ENCODE data around the gene WWOX. TPM values are rescaled to one million over a fixed set of nuclear protein-coding genes. Genes with fewer than 3 reads are reported as not detected.

Gene WWOX
- total and polyA plus RNA-seq, 2 donors (not counting 1 experiment from before 2014, with no cell fraction given) = 10.5 to 42.3 TPM

DNA sequence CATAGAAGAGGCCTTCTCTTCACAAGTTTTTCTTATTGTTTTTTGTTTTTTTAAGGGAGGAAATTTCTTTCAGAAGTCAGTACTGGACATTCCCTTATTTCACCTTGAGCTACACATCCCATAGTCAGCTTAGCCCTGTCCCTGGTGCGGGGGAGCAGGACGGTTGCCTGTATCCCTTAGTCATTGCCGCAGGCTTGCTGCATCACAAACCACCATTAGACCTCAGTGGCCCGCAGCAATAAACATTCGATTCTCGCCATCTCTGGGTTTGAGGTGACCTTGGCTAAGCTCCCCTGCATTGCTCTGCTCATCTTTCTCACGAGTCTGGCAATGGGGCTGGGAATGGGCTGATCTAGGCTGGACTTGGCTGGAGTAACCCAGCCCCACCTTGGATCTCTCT, 692.5 kb downstream of the WWOX start:
- Histone ChIP-seq H3K4me3 (ENCODE audit: control extremely low read depth in 1 of 5, extremely low read depth in 1 of 5, insufficient read depth in 1 of 5, low read depth in 2 of 5, low read length in 4 of 5) (no peak overlapping the region), H3K4me2 (replicated peaks; ENCODE audit: low read depth, low read length, poor library complexity, severe bottlenecking) (no peak overlapping the region), H3K36me3 (replicated peaks in 1 of 2; ENCODE audit: control extremely low read depth in 1 of 2, control insufficient read depth in 1 of 2, extremely low read depth in 1 of 2, insufficient read depth in 2 of 2, low read length in 1 of 2) (no peaks in the 10 kb centered on the region), H3K9me3 (ENCODE audit: control extremely low read depth in 1 of 3, control insufficient read depth in 2 of 3, insufficient read depth in 1 of 3, low read length in 2 of 3) (no peaks in the 10 kb centered on the region), H2AFZ (ENCODE audit: insufficient read depth, low read depth, low read length, poor library complexity, severe bottlenecking) (no peak overlapping the region), H3K27ac (ENCODE audit: low read length in 2 of 2) (no peak overlapping the region), H3K79me2 (ENCODE audit: control insufficient read depth, insufficient read depth, low read length) (no peaks in the 10 kb centered on the region), H3K9ac (ENCODE audit: low read length) (no peak overlapping the region), H3K27me3 (replicated peaks in 1 of 4; ENCODE audit: control extremely low read depth in 1 of 4, control insufficient read depth in 3 of 4, insufficient read depth in 4 of 4, low read length in 3 of 4) (no peaks in the 10 kb centered on the region), H4K20me1 (ENCODE audit: control insufficient read depth, insufficient read depth, low read length, poor library complexity, severe bottlenecking) (no peaks in the 10 kb centered on the region), H3K4me1 (ENCODE audit: control insufficient read depth in 2 of 2, insufficient read depth in 2 of 2, low read length in 2 of 2) (no peaks in the 10 kb centered on the region)
- DNase-seq (no peak), ATAC-seq (ENCODE audit: low read depth) (no peak)
- WGBS (ENCODE audit: insufficient coverage) = 100% methylated on average over 5 of the region's 7 CpGs
- Mint-ChIP-seq H3K27me3 (no peaks in the 10 kb centered on the region), H3K9me3 (ENCODE audit: insufficient read depth) (no peaks in the 10 kb centered on the region), H3K27ac (no peak overlapping the region), H3K4me3 (no peak overlapping the region), H3K4me1 (peaks cover 3% of the 10 kb centered on the region)
- ChIA-PET POLR2A (no interaction called here), CTCF (no interaction called here)
- intact Hi-C loops (cut with micrococcal nuclease) = no loop called here
- TF ChIP-seq, protein P1, sequence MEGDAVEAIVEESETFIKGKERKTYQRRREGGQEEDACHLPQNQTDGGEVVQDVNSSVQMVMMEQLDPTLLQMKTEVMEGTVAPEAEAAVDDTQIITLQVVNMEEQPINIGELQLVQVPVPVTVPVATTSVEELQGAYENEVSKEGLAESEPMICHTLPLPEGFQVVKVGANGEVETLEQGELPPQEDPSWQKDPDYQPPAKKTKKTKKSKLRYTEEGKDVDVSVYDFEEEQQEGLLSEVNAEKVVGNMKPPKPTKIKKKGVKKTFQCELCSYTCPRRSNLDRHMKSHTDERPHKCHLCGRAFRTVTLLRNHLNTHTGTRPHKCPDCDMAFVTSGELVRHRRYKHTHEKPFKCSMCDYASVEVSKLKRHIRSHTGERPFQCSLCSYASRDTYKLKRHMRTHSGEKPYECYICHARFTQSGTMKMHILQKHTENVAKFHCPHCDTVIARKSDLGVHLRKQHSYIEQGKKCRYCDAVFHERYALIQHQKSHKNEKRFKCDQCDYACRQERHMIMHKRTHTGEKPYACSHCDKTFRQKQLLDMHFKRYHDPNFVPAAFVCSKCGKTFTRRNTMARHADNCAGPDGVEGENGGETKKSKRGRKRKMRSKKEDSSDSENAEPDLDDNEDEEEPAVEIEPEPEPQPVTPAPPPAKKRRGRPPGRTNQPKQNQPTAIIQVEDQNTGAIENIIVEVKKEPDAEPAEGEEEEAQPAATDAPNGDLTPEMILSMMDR (IDR thresholded peaks at IDR 0.05) = no peak
- no peak for TF ChIP-seq EZH2 (IDR thresholded peaks at IDR 0.05; ENCODE audit: borderline replicate concordance, insufficient read depth, low read depth, low read length, poor library complexity, severe bottlenecking)

DNA sequence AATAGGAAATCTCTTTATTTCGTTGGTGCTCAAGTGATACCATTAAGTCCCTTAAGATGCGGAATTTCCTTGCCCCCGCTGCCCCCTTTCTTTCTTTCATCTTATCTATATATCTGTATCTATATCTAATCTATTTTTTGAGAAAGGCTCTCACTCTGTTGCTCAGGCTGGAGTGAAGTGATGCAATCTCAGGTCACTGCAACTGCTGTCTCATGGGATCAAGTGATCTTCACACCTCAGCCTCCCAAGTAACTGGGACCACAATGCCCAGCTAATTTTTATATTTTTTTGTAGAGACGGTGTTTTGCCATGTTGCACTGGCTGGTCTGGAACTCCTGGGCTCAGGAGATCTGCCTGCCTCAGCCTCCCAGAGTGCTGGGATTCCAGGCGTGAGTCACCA, 693.5 kb downstream of the WWOX start:
- H3K4me1 ChIP-seq (ENCODE audit: control insufficient read depth in 2 of 2, insufficient read depth in 2 of 2, low read length in 2 of 2) = no peaks in the 10 kb centered on the region
- H3K27me3 ChIP-seq (replicated peaks in 1 of 4; ENCODE audit: control extremely low read depth in 1 of 4, control insufficient read depth in 3 of 4, insufficient read depth in 4 of 4, low read length in 3 of 4) = no peaks in the 10 kb centered on the region
- WGBS (ENCODE audit: insufficient coverage) = 100% methylated on average over 2 of the region's 5 CpGs
- no peaks in the 10 kb centered on the region for H4K20me1 ChIP-seq (ENCODE audit: control insufficient read depth, insufficient read depth, low read length, poor library complexity, severe bottlenecking)
- Mint-ChIP-seq H3K4me1 (no peaks in the 10 kb centered on the region), H3K27me3 (no peaks in the 10 kb centered on the region), H3K9me3 (ENCODE audit: insufficient read depth) (no peaks in the 10 kb centered on the region), H3K27ac (no peak overlapping the region), H3K4me3 (no peak overlapping the region)
- no peaks in the 10 kb centered on the region for H3K36me3 ChIP-seq (replicated peaks in 1 of 2; ENCODE audit: control extremely low read depth in 1 of 2, control insufficient read depth in 1 of 2, extremely low read depth in 1 of 2, insufficient read depth in 2 of 2, low read length in 1 of 2)
- ChIA-PET CTCF (no interaction called here), POLR2A (no interaction called here)
- H3K9ac ChIP-seq (ENCODE audit: low read length) = no peak overlapping the region
- intact Hi-C loops (cut with micrococcal nuclease) = no loop called here
- no peak overlapping the region for H3K27ac ChIP-seq (ENCODE audit: low read length in 2 of 2)
- no peaks in the 10 kb centered on the region for H3K79me2 ChIP-seq (ENCODE audit: control insufficient read depth, insufficient read depth, low read length)
- ATAC-seq (ENCODE audit: low read depth) = no peak
- no peak overlapping the region for H3K4me3 ChIP-seq (ENCODE audit: control extremely low read depth in 1 of 5, extremely low read depth in 1 of 5, insufficient read depth in 1 of 5, low read depth in 2 of 5, low read length in 4 of 5)
- H3K4me2 ChIP-seq (replicated peaks; ENCODE audit: low read depth, low read length, poor library complexity, severe bottlenecking) = no peak overlapping the region
- TF ChIP-seq, protein P1 (IDR thresholded peaks at IDR 0.05) = no peak
- TF ChIP-seq EZH2 (IDR thresholded peaks at IDR 0.05; ENCODE audit: borderline replicate concordance, insufficient read depth, low read depth, low read length, poor library complexity, severe bottlenecking) = no peak
- no peaks in the 10 kb centered on the region for H3K9me3 ChIP-seq (ENCODE audit: control extremely low read depth in 1 of 3, control insufficient read depth in 2 of 3, insufficient read depth in 1 of 3, low read length in 2 of 3)
- no peak overlapping the region for H2AFZ ChIP-seq (ENCODE audit: insufficient read depth, low read depth, low read length, poor library complexity, severe bottlenecking)
- no peak for DNase-seq
